HepG2 (cell line): ENCODE results near the gene RXYLT1. TPM values are rescaled to one million over a fixed set of nuclear protein-coding genes. Genes with fewer than 3 reads are reported as not detected.

Experiments used
- ATF4 ChIP-seq, 2 experiments: fragments of 450-650 bp in 1 of 2; sonication (generic) in 1 of 2; formaldehyde crosslinking; IDR thresholded peaks; 2 replicates each; pipeline versions ENCODE4 v1.5.0 to v1.8.0; 2020 to 2022; ENCODE audit warnings: mild to moderate bottlenecking in 1 of 2, missing genetic modification reagents in 1 of 2
- CSRNP1 ChIP-seq: sonication (generic); formaldehyde crosslinking; IDR thresholded peaks from 2 replicates; pipeline ENCODE4 v1.8.1; 2023; ENCODE audit warnings: mild to moderate bottlenecking, missing genetic modification reagents
- DZIP1 ChIP-seq: sonication (generic); formaldehyde crosslinking; IDR thresholded peaks from 2 replicates; pipeline ENCODE4 v1.5.0; 2020; ENCODE audit warnings: mild to moderate bottlenecking, missing genetic modification reagents
- HNRNPL ChIP-seq: fragments of 200-400 bp; formaldehyde crosslinking; IDR thresholded peaks from 2 replicates; pipeline ENCODE4 v1.6.1; 2017; ENCODE audit warnings: mild to moderate bottlenecking, low read depth, low read length
- NR2F1 ChIP-seq, 2 experiments: fragments of 450-650 bp in 1 of 2; formaldehyde crosslinking in 1 of 2; IDR thresholded peaks; 2 replicates each; pipeline versions ENCODE4 v1.5.0 to v1.6.1; 2016 to 2020; ENCODE audit warnings: mild to moderate bottlenecking in 1 of 2, missing compliant biosample characterization in 1 of 2, missing genetic modification reagents in 1 of 2, moderate library complexity in 1 of 2
- RAD21 ChIP-seq: fragments of 450-650 bp; formaldehyde crosslinking; IDR thresholded peaks from 2 replicates; pipeline ENCODE4 v1.5.0; 2020; ENCODE audit warnings: mild to moderate bottlenecking
- RARG ChIP-seq: sonication (generic); formaldehyde crosslinking; IDR thresholded peaks from 2 replicates; pipeline ENCODE4 v1.4.0; 2020; ENCODE audit warnings: low read depth, mild to moderate bottlenecking, missing genetic modification reagents
- SIN3B ChIP-seq: fragments of 150-350 bp; IDR thresholded peaks from 2 replicates; pipeline ENCODE4 v1.6.1; 2014; ENCODE audit warnings: low read length
- TGIF2 ChIP-seq: IDR thresholded peaks from 2 replicates; pipeline ENCODE4 v1.6.1; 2016; ENCODE audit warnings: control low read depth, missing compliant biosample characterization
- ZBTB20 ChIP-seq: sonication (generic); formaldehyde crosslinking; IDR thresholded peaks from 2 replicates; pipeline ENCODE4 v1.8.1; 2023; ENCODE audit warnings: missing genetic modification reagents, low read depth, mild to moderate bottlenecking, borderline replicate concordance
- ZNF317 ChIP-seq: sonication (generic); formaldehyde crosslinking; IDR thresholded peaks from 2 replicates; pipeline ENCODE4 v1.5.0; 2020; ENCODE audit warnings: mild to moderate bottlenecking, missing genetic modification reagents
- ZNF660 ChIP-seq: sonication (generic); formaldehyde crosslinking; IDR thresholded peaks from 2 replicates; pipeline ENCODE4 v1.5.1; 2020; ENCODE audit warnings: mild to moderate bottlenecking, low read depth, missing genetic modification reagents, borderline replicate concordance
- ZNF691 ChIP-seq: sonication (generic); formaldehyde crosslinking; IDR thresholded peaks from 2 replicates; pipeline ENCODE4 v1.4.0; 2020; ENCODE audit warnings: missing genetic modification reagents, low read depth, mild to moderate bottlenecking, borderline replicate concordance
- polyA plus RNA-seq, 8 experiments: library from polyadenylated mRNA; depleted of rRNA in 3 of 8; stranded (reverse) in 7 of 8; unstranded in 1 of 8; fragments of >200 nt; fragmentation: Illumina TruSeq in 4 of 8; extraction: Trizol in 4 of 8; gene quantifications; 2 replicates each; pipeline versions ENCODE4 v1.2.1 to v1.2.3, GENCODE V29; 2011 to 2016; ENCODE audit warnings: low read depth in 4 of 8, missing spikeins in 1 of 8, mixed read lengths in 1 of 8; ENCODE audit not compliant: insufficient read depth in 1 of 8
- total RNA-seq, 5 experiments: library from RNA; depleted of rRNA; stranded (reverse); fragments of >200 nt; fragmentation: Illumina TruSeq; extraction: Trizol; gene quantifications; 2 replicates each; pipeline ENCODE4 v1.2.3, GENCODE V29; 2016; ENCODE audit warnings: low read depth in 1 of 5

RXYLT1 gene
- total and polyA plus RNA-seq, 2 of the 13 experiments (the other 11 are each of a cell fraction or from before 2014, with no cell fraction given): 8.3 to 15.5 TPM

GRCh38 chr12:63779498-63780481 lies at the start of gene RXYLT1 (continued):
- TF ChIP-seq ZNF660 (CRISPR knock-in tag): no peak
- TF ChIP-seq SIN3B: no peak
- no peak for TF ChIP-seq CSRNP1 (CRISPR knock-in tag)
- no peak for TF ChIP-seq ZNF691
- no peak for TF ChIP-seq DZIP1 (CRISPR knock-in tag)
- peak in 1 of 2 experiments; percentile 46; a peak in 2 of 4 replicates for TF ChIP-seq ATF4 (CRISPR knock-in tag; IDR thresholded peaks at IDR 0.05)
- TF ChIP-seq ZNF317 (CRISPR knock-in tag): no peak
- no peak for TF ChIP-seq HNRNPL
- no peak for TF ChIP-seq ZBTB20 (CRISPR knock-in tag)
- no peak for TF ChIP-seq RARG
- peak; percentile 92 for TF ChIP-seq TGIF2 (CRISPR knock-in tag)
- peak; percentile 32 for TF ChIP-seq RAD21 (CRISPR knock-in tag)
- TF ChIP-seq NR2F1 (CRISPR knock-in tag; IDR thresholded peaks at IDR 0.05): no peak
